ENCODE results near the gene FAN1.

GRCh38 chr15:30929982-30930381 is 26.3 kb downstream of the FAN1 start:
- no peak for TF ChIP-seq POLR2A (IDR thresholded peaks at IDR 0.05)
- no peak for TF ChIP-seq CTCF (IDR thresholded peaks at IDR 0.05)
